Heart right ventricle (tissue), 16 donors: ENCODE measurements around the gene NSD2. TPM values are rescaled to one million over a fixed set of nuclear protein-coding genes. Genes with fewer than 3 reads are reported as not detected.
"Not testable (repeated sequence)": the region's sequence is repeated elsewhere in the genome, so short reads cannot be mapped to it uniquely, and the experiment has no call there.

ENCODE experiments used
- ATAC-seq, 8 donors: fragments of 200-7000 bp; cut with Tn5 transposase; one replicate each; pipeline ENCODE4 v1.9.1; 2020; ENCODE audit warnings: mild to moderate bottlenecking in 8 of 8, moderate library complexity in 8 of 8, moderate number of reproducible peaks in 1 of 8
- DNase-seq, 2 donors: peaks; one replicate each; pipeline ENCODE4 v3.0.0-alpha.2; 2020
- H3K27ac ChIP-seq, 10 donors: fragments of 200-600 bp; sonication (generic) in 2 of 10; one replicate each; pipeline versions ENCODE4 v1.5.0 to v1.8.0; 2020 to 2022; ENCODE audit warnings: mild to moderate bottlenecking in 3 of 10
- H3K27me3 ChIP-seq, 7 donors: fragments of 200-600 bp; one replicate each; pipeline ENCODE4 v1.8.0; 2021 to 2022; ENCODE audit warnings: mild to moderate bottlenecking in 2 of 7
- H3K36me3 ChIP-seq, 9 donors: fragments of 200-600 bp; sonication (generic) in 1 of 9; one replicate each; pipeline versions ENCODE4 v1.5.0 to v1.8.0; 2020 to 2022; ENCODE audit warnings: mild to moderate bottlenecking in 2 of 9
- H3K4me1 ChIP-seq, 9 donors: fragments of 200-600 bp; sonication (generic) in 1 of 9; one replicate each; pipeline versions ENCODE4 v1.5.0 to v1.8.0; 2020 to 2022; ENCODE audit warnings: mild to moderate bottlenecking in 4 of 9
- H3K4me3 ChIP-seq, 10 donors: fragments of 200-600 bp; sonication (generic) in 2 of 10; one replicate each; pipeline versions ENCODE4 v1.5.0 to v1.8.0; 2020 to 2022; ENCODE audit warnings: mild to moderate bottlenecking in 7 of 10, moderate library complexity in 2 of 10
- H3K9me3 ChIP-seq, 11 donors: fragments of 200-600 bp in 10 of 11; sonication (generic) in 2 of 11; one replicate each; pipeline versions ENCODE4 v1.5.0 to v1.8.0; 2013 to 2022; ENCODE audit warnings: mild to moderate bottlenecking in 2 of 11, control low read depth in 1 of 11, moderate library complexity in 1 of 11
- whole genome bisulfite sequencing, 2 donors: extraction: QIAGEN DNeasy Blood & Tissue Kit; methylation state at CpG; one replicate each; pipeline ENCODE4 v1.1.7; 2013; ENCODE audit warnings: inconsistent platforms in 1 of 2; 5-methylcytosine and 5-hydroxymethylcytosine counted together
- intact Hi-C, 10 donors: fragments of 100-400 bp; cut with DNase I; formaldehyde crosslinking; loops; one replicate each; pipeline versions ENCODE4 v1.11.1 to v1.14.2; 2022
- polyA plus RNA-seq, 2 donors: library from polyadenylated mRNA; stranded (reverse); fragments of 200-250 nt; gene quantifications; one replicate each; pipeline ENCODE4 v1.2.3, GENCODE V29; 2013
- total RNA-seq, 10 donors: library from RNA; stranded (reverse); fragmentation: NEBNext Ultra II Directional in 3 of 10; extraction: Animal tissue kit (Norgen Biotek cat#: 25700) in 3 of 10; gene quantifications; one replicate each; pipeline versions ENCODE4 v1.2.1 to v1.2.4, GENCODE V29; 2021 to 2023
- TF ChIP-seq, protein P1 (sequence below), 9 donors: fragments of 200-600 bp; sonication (generic) in 2 of 9; IDR thresholded peaks; one replicate each; pipeline versions ENCODE4 v1.5.0 to v1.8.0; 2021 to 2022; ENCODE audit warnings: antibody characterized with exemption in 9 of 9, mild to moderate bottlenecking in 5 of 9, moderate library complexity in 1 of 9
- donor health status: Arrhythmogenic right ventricular cardiomyopathy.
- donor health status: ischemic (EF 13 %, LVEDD 7.1; RV severe dilation, severe dysfunction).
- donor health status: healthy with polysubstance abuse.
- donor health status: DM: no; HTN: yes; CAD: no.
- donor health status: DM: no; HTN: no; CAD: no.
- donor health status: ischemic (EF 25% LVEDD 6.9; RV normal size, moderate dysfunction).
- donor health status: ischemic (EF 25% LVEDD 5.7; RV mildly dilated, moderate dysfunction).
- donor health status: healthy.
- donor health status: DM: yes; HTN: yes; CAD: no.
- donor health status: Ischemic cardiomyopathy.
- donor health status: ischemic (EF 35%, LVEDD 5.7; RV mildly dilated, moderate dysfunction).
- donor health status: nonischemic (EF 11% LVEDD 7.7; RV severe dilation, severe dysfunction).
- donor health status: DM: yes; HTN: yes; CAD: no.
- donor health status: PGD.
- donor health status: ischemic (EF 29% LVEDD 5.4; RV normal size, mild dysfunction).
- donor health status: nonischemic (EF 23%, LVEDD 6.1; RV moderate dilation, normal function).

The NSD2 gene
- total and polyA plus RNA-seq, 12 donors = 7.7 to 64.4 (median 44.5) TPM

DNA sequence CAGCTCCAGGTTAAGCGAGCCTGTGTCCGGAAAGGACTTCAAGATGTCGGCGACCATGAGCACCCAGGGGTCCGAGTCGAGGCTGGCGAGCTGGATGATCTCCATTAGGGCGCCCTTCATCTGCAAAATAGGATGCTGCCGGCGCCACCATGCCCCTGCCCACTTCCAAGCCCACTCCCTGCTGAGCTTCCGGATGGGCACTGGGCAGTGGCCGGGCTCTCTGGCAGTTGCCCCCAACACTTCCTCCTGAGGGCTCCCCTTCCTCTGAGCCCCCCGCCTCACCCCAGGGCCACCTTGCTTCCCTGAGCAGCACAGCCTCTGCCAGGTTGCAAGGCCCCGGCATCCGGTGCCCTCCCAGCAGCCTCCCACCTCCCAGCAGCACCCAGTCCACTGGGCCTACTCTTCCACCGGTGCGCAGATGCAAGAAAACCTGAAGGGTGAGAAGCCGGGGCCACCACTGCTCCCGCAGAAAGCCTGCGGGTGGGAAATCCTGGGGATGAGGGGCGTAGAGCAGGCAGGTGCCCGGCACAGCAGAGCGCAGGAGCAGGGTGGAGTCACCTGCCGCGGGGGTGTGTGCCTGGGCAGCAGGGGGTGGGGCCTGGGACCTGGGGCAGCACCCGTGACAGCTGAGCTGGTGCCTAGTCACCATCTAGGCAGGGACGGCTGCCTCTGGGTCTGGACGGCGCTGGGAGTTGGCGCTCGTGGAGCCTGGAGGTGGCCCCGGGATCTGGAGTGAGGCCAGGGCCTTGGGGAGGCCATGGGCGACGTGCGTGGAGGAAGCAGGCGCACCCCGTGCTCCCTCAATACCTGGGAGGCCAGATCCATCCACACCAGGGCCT lies 120.6 kb downstream of the NSD2 start:
- Histone ChIP-seq H3K27me3 (no peaks in the 10 kb centered on the region), H3K9me3 (peaks cover 0 to 5% (median 0%) of the 10 kb centered on the region in 11 donors), H3K36me3 (peaks cover 0 to 49% (median 34%) of the 10 kb centered on the region in 9 donors), H3K4me1 (peaks cover 0 to 10% (median 0%) of the 10 kb centered on the region in 9 donors), H3K27ac (no peak overlapping the region), H3K4me3 (no peak overlapping the region)
- intact Hi-C loops = loop anchor here in 1 of 10 donors (10.0 kb wide), 1 partner anchor 643 kb away; no protein-coding TSS in a partner anchor
- ATAC-seq (peak in 6 of 8 donors; percentile 10 to 42 (median 20)), DNase-seq (no peak)
- 94 to 95% methylated on average over 37 of the region's 37 CpGs for WGBS, 2 donors
- TF ChIP-seq, protein P1, sequence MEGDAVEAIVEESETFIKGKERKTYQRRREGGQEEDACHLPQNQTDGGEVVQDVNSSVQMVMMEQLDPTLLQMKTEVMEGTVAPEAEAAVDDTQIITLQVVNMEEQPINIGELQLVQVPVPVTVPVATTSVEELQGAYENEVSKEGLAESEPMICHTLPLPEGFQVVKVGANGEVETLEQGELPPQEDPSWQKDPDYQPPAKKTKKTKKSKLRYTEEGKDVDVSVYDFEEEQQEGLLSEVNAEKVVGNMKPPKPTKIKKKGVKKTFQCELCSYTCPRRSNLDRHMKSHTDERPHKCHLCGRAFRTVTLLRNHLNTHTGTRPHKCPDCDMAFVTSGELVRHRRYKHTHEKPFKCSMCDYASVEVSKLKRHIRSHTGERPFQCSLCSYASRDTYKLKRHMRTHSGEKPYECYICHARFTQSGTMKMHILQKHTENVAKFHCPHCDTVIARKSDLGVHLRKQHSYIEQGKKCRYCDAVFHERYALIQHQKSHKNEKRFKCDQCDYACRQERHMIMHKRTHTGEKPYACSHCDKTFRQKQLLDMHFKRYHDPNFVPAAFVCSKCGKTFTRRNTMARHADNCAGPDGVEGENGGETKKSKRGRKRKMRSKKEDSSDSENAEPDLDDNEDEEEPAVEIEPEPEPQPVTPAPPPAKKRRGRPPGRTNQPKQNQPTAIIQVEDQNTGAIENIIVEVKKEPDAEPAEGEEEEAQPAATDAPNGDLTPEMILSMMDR (IDR thresholded peaks at IDR 0.05) = no peak

GRCh38 chr4:1992468-1993168 lies 121.4 kb downstream of the NSD2 start:
- Histone ChIP-seq H3K36me3 (peaks cover 0 to 46% (median 28%) of the 10 kb centered on the region in 9 donors), H3K4me1 (peaks cover 0 to 10% (median 0%) of the 10 kb centered on the region in 9 donors), H3K4me3 (peak overlapping the region in 1 of 10 donors; percentile 7), H3K9me3 (peaks cover 0 to 13% (median 6%) of the 10 kb centered on the region in 11 donors), H3K27ac (no peak overlapping the region), H3K27me3 (no peaks in the 10 kb centered on the region)
- intact Hi-C loops = loop anchor here in 1 of 10 donors (10.0 kb wide), 1 partner anchor 642 kb away; no protein-coding TSS in a partner anchor
- WGBS, 2 donors = 73 to 83% methylated on average over 45 of the region's 45 CpGs
- ATAC-seq (peak in 6 of 8 donors; percentile 19 to 57 (median 41)), DNase-seq (no peak)
- TF ChIP-seq, protein P1 (IDR thresholded peaks at IDR 0.05) = peak in 2 of 9 donors; percentile 3 to 14

DNA sequence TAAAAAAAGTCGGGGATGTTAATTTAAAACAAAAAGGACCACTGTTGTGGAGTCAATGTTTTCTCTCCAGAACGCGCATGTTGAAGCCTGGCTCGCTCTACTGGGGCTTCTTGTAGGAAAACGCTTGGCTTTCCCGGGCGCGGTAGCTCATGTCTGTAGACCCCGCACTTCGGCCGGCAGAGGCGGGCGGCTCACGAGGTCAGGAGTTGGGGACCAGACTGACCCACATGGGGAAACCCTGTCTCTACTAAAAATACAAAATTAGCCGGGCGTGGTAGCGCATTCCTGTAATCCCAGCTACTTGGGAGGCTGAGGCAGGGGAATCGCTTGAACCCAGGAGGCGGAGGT lies 122.0 kb downstream of the NSD2 start:
- Histone ChIP-seq H3K36me3 (peaks cover 0 to 45% (median 23%) of the 10 kb centered on the region in 9 donors), H3K4me1 (peaks cover 0 to 10% (median 0%) of the 10 kb centered on the region in 9 donors), H3K4me3 (no peak overlapping the region), H3K27me3 (no peaks in the 10 kb centered on the region), H3K9me3 (peaks cover 0 to 18% (median 6%) of the 10 kb centered on the region in 11 donors), H3K27ac (no peak overlapping the region)
- DNase-seq = no peak
- intact Hi-C loops = loop anchor here in 1 of 10 donors (10.0 kb wide), 1 partner anchor 642 kb away; no protein-coding TSS in a partner anchor
- 84 to 89% methylated on average over 19 of the region's 19 CpGs for WGBS, 2 donors
- TF ChIP-seq, protein P1 (IDR thresholded peaks at IDR 0.05) = no peak
- ATAC-seq = no peak

DNA sequence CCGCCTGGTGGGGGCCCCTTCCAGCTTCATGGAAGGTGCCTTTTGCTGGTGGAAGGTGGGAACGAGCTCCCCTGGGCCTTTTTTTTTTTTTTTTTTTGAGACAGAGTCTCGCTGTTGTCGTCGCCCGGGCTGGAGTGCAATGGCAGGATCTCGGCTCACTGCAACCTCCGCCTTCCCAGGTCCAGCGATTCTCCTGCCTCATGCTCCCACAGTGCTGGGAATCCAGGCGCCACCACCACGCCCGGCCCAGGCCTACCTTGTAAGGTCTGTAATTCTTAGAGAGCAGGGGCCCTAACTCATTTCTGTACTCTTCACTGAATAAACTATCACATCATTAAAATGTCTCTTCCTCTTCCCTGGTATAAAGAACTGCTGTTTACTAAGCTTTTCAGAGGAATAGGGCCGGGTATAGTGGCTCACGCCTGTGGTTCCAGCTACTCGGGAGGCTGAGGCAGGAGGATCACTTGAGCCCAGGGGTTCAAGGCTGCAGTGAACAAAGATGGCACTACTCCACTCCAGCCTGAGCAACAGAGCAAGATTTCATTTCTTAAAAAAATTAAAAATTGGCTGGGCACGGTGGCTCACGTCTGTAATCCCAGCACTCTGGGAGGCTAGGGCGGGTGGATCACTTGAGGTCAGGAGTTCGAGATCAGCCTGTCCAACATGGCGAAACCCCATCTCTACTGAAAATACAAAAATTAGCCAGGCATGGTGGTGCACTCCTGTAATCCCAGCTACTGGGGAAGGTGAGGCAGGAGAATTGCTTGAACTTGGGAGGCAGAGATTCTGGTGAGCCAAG lies 122.7 kb downstream of the NSD2 start:
- WGBS, 2 donors = 96 to 97% methylated on average over 20 of the region's 20 CpGs
- H3K4me1 ChIP-seq, ATAC-seq, H3K4me3 ChIP-seq, DNase-seq, H3K27me3 ChIP-seq, H3K27ac ChIP-seq: not testable (repeated sequence)
- Histone ChIP-seq H3K9me3 (peaks cover 0 to 24% (median 6%) of the 10 kb centered on the region in 11 donors), H3K36me3 (peaks cover 0 to 38% (median 15%) of the 10 kb centered on the region in 9 donors)
- intact Hi-C loops = loop anchor here in 1 of 10 donors (10.0 kb wide), 1 partner anchor 641 kb away; no protein-coding TSS in a partner anchor
